ENCODE results near the gene NCAPD3. TPM values are rescaled to one million over a fixed set of nuclear protein-coding genes. Genes with fewer than 3 reads are reported as not detected.
"Not testable (repeated sequence)": the region's sequence is repeated elsewhere in the genome, so short reads cannot be mapped to it uniquely, and the experiment has no call there.

NCAPD3 gene
- total RNA-seq, 1 donor from 2014 or later: 4.2 TPM

DNA sequence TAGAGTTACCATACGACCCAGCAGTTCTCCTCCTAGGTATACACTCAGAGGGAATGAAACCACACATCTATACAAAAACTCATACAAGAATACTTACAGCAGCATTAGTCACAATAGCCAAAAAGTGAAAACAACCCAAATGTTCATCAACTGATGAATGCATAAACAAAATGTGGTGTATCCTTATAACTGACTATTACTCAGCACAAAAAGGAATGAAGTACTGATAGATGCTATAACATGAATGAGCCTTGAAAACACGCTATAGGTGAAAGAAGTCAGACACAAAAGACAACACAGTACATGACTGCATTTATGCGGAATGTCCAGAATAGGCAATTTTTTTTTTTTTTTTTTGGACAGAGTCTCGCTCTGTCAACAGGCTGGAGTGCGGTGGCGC lies 23.1 kb downstream of the NCAPD3 start:
- TF ChIP-seq, protein P1, sequence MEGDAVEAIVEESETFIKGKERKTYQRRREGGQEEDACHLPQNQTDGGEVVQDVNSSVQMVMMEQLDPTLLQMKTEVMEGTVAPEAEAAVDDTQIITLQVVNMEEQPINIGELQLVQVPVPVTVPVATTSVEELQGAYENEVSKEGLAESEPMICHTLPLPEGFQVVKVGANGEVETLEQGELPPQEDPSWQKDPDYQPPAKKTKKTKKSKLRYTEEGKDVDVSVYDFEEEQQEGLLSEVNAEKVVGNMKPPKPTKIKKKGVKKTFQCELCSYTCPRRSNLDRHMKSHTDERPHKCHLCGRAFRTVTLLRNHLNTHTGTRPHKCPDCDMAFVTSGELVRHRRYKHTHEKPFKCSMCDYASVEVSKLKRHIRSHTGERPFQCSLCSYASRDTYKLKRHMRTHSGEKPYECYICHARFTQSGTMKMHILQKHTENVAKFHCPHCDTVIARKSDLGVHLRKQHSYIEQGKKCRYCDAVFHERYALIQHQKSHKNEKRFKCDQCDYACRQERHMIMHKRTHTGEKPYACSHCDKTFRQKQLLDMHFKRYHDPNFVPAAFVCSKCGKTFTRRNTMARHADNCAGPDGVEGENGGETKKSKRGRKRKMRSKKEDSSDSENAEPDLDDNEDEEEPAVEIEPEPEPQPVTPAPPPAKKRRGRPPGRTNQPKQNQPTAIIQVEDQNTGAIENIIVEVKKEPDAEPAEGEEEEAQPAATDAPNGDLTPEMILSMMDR (IDR thresholded peaks at IDR 0.05; ENCODE audit: insufficient read depth, low read length, severe bottlenecking): no peak
- FAIRE-seq (no peak), DNase-seq (ENCODE audit: low read depth) (no peak)
- Histone ChIP-seq H3K4me3 (ENCODE audit: low read depth, low read length) (no peak overlapping the region), H3K36me3 (ENCODE audit: control insufficient read depth, insufficient read depth, low read length) (peaks cover 6% of the 10 kb centered on the region), H3K27me3 (ENCODE audit: control insufficient read depth, insufficient read depth, low read length) (no peaks in the 10 kb centered on the region)

DNA sequence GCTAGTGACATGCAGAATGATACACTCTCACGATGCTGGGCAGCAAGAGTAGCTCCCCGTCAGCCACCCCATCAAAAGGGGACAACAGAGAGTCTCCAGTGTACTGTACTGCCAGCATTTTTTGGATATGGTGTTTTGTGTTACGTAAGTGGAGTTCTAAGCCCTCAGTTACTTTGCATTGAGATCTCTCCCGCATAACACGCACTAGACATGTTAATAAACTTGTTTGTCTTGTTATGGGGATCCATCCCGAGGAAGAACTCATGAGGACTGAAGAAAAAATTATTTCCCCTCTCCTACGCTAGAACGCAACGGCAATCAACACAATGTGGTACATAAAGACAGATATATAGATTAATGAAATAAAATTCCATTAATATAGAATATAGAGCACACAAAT lies 24.2 kb downstream of the NCAPD3 start:
- no peaks in the 10 kb centered on the region for H3K27me3 ChIP-seq (ENCODE audit: control insufficient read depth, insufficient read depth, low read length)
- TF ChIP-seq, protein P1 (IDR thresholded peaks at IDR 0.05; ENCODE audit: insufficient read depth, low read length, severe bottlenecking): no peak
- no peak for DNase-seq (ENCODE audit: low read depth)

DNA sequence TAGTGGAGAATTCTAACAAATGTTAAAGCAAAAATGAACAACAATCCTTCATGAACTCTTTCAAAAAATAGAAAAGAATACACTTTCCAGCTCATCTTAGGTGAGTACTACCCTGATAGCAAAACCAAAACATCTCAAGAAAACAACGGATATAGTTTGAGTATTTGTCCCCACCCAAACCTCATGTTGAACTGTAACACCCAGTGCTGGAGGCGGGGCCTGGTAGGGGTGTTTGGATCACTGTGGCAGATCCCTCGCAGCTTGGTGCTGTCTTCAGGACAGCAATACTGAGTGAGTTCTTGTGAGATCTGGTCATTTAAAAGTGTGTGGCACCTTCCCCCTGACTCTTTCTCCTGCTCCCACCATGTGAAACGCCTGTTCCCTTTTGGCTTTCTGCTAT lies 27.0 kb downstream of the NCAPD3 start:
- H3K4me3 ChIP-seq (ENCODE audit: low read depth, low read length): no peak overlapping the region
- peaks cover 3% of the 10 kb centered on the region for H3K36me3 ChIP-seq (ENCODE audit: control insufficient read depth, insufficient read depth, low read length)
- no peaks in the 10 kb centered on the region for H3K27me3 ChIP-seq (ENCODE audit: control insufficient read depth, insufficient read depth, low read length)
- TF ChIP-seq, protein P1 (IDR thresholded peaks at IDR 0.05; ENCODE audit: insufficient read depth, low read length, severe bottlenecking): no peak
- DNase-seq (ENCODE audit: low read depth) (no peak), FAIRE-seq (no peak)

More for the DNA sequence above, 24.2 kb downstream of the NCAPD3 start:
- FAIRE-seq: no peak
- no peak overlapping the region for H3K4me3 ChIP-seq (ENCODE audit: low read depth, low read length)
- peaks cover 4% of the 10 kb centered on the region for H3K36me3 ChIP-seq (ENCODE audit: control insufficient read depth, insufficient read depth, low read length)

DNA sequence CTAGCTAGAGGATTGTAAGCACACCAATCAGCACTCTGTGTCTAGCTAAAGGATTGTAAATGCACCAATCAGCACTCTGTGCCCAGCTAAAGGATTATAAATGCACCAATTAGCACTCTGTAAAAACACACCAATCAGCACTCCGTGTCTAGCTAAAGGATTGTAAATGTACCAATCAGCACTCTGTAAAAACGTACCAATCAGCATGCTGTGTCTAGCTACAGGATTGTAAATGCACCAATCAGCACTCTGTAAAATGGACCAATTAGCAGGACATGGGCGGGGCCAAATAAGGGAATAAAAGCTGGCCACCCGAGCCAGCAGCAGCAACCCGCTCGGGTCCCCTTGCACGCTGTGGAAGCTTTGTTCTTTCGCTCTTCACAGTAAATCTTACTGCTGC lies 35.7 kb downstream of the NCAPD3 start:
- not testable (repeated sequence) for H3K4me3 ChIP-seq (ENCODE audit: low read depth, low read length); FAIRE-seq; H3K27me3 ChIP-seq (ENCODE audit: control insufficient read depth, insufficient read depth, low read length); DNase-seq (ENCODE audit: low read depth); H3K36me3 ChIP-seq (ENCODE audit: control insufficient read depth, insufficient read depth, low read length)

DNA sequence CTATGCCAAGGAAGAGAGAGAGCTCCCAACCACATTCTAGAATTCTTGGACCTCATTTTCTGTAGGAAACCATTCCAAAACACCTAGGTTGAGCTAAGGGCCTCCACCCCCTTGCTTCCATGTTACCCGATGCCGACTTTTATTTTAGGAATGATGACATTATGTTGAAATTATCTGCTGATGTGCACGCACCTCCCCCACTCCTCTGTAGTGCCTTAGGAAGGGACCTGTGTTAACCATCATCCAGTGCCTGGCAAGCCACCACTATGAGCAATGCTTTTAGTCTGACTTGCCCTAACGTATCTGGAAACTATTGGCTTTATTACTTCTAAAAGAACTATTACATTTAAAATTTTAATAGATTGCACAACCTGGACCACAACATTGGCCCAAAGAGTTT lies 42.1 kb downstream of the NCAPD3 start:
- FAIRE-seq (no peak), DNase-seq (ENCODE audit: low read depth) (peak; percentile 30)
- Histone ChIP-seq H3K36me3 (ENCODE audit: control insufficient read depth, insufficient read depth, low read length) (peaks cover 6% of the 10 kb centered on the region), H3K27me3 (ENCODE audit: control insufficient read depth, insufficient read depth, low read length) (no peaks in the 10 kb centered on the region), H3K4me3 (ENCODE audit: low read depth, low read length) (no peak overlapping the region)
- TF ChIP-seq, protein P1 (IDR thresholded peaks at IDR 0.05; ENCODE audit: insufficient read depth, low read length, severe bottlenecking): no peak

DNA sequence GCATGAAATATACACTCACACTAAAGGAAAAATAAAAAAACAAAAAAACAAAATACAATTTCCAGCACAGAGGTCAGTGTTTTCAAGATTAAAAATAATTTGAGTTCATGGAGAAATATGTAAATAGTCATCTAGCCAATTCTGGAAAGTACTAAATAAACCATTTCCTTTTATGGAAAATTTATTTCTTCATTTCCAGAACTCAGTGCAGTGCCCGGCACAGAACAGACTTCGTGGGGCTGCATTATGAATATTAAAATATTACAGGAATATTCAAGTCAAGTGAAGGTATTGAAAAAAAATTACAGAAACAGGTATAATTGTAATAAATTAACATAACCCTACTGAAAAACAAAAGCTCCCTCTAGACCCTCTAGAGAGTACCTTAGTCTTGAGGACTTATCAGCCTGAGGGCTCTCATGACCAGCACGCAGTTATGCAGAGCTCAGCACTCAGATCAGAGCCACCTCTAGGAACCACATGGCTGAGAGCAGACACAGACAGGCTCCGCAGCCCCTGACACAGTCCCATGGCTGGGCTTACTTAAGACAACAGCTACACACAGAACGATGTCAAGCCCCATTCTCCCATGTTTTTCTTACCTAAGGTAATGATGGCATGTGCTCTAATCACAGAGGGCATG lies 45.6 kb downstream of the NCAPD3 start:
- no peaks in the 10 kb centered on the region for H3K27me3 ChIP-seq (ENCODE audit: control insufficient read depth, insufficient read depth, low read length)
- TF ChIP-seq, protein P1 (IDR thresholded peaks at IDR 0.05; ENCODE audit: insufficient read depth, low read length, severe bottlenecking): no peak
- FAIRE-seq (no peak), DNase-seq (ENCODE audit: low read depth) (no peak)
- H3K4me3 ChIP-seq (ENCODE audit: low read depth, low read length): no peak overlapping the region
- H3K36me3 ChIP-seq (ENCODE audit: control insufficient read depth, insufficient read depth, low read length): peaks cover 12% of the 10 kb centered on the region

Measured in bronchial epithelial cell (primary cell).